HepG2 (cell line): Measurements from ENCODE around the gene CSNK1D. TPM values are rescaled to one million over a fixed set of nuclear protein-coding genes. Genes with fewer than 3 reads are reported as not detected.
A peak's percentile ranks its signal among the peaks of the same experiment; 100 is the strongest.

Source experiments
- AGO2 ChIP-seq: fragments of 200-400 bp; formaldehyde crosslinking; optimal IDR thresholded peaks from 2 replicates; pipeline ENCODE3; 2017; ENCODE audit warnings: mild to moderate bottlenecking, low read depth, low read length, moderate library complexity
- ARNT2 ChIP-seq: sonication (generic); formaldehyde crosslinking; IDR thresholded peaks from 2 replicates; pipeline ENCODE4 v1.8.0; 2022; ENCODE audit warnings: mild to moderate bottlenecking, low read depth, missing genetic modification reagents, moderate library complexity
- GFI1 ChIP-seq: sonication (generic); formaldehyde crosslinking; IDR thresholded peaks from 2 replicates; pipeline ENCODE4 v1.5.0; 2020; ENCODE audit warnings: missing genetic modification reagents, mild to moderate bottlenecking, borderline replicate concordance
- HOXA7 ChIP-seq: sonication (generic); formaldehyde crosslinking; IDR thresholded peaks from 2 replicates; pipeline ENCODE4 v1.8.1; 2022; ENCODE audit warnings: mild to moderate bottlenecking, missing genetic modification reagents, moderate library complexity
- KAT7 ChIP-seq: IDR thresholded peaks from 2 replicates; pipeline ENCODE4 v1.6.1; 2018; ENCODE audit warnings: borderline replicate concordance, missing compliant biosample characterization
- KAT8 ChIP-seq: IDR thresholded peaks from 2 replicates; pipeline ENCODE4 v1.6.1; 2016; ENCODE audit warnings: missing genetic modification reagents, missing compliant biosample characterization
- KMT2B ChIP-seq: IDR thresholded peaks from 2 replicates; pipeline ENCODE4 v1.6.1; 2016; ENCODE audit warnings: missing genetic modification reagents, missing compliant biosample characterization
- LCORL ChIP-seq, 2 experiments: fragments of 450-650 bp in 1 of 2; sonication (generic) in 1 of 2; formaldehyde crosslinking in 1 of 2; IDR thresholded peaks; 2 replicates each; pipeline versions ENCODE4 v1.5.0 to v1.6.1; 2017 to 2020; ENCODE audit warnings: antibody characterized with exemption in 1 of 2, missing genetic modification reagents in 1 of 2
- MATR3 ChIP-seq: sonication (generic); formaldehyde crosslinking; IDR thresholded peaks from 2 replicates; pipeline ENCODE4 v1.4.0; 2020; ENCODE audit warnings: missing genetic modification reagents
- TBX2 ChIP-seq: sonication (generic); formaldehyde crosslinking; IDR thresholded peaks from 2 replicates; pipeline ENCODE4 v1.5.0; 2020; ENCODE audit warnings: missing genetic modification reagents, mild to moderate bottlenecking, borderline replicate concordance
- TCF7 ChIP-seq: sonication (generic); IDR thresholded peaks from 2 replicates; pipeline ENCODE4 v1.6.1; 2016; ENCODE audit warnings: antibody characterized with exemption, low read depth
- ZNF264 ChIP-seq: sonication (generic); formaldehyde crosslinking; IDR thresholded peaks from 2 replicates; pipeline ENCODE4 v1.4.0; 2020; ENCODE audit warnings: missing genetic modification reagents
- ZNF367 ChIP-seq: sonication (generic); formaldehyde crosslinking; IDR thresholded peaks from 2 replicates; pipeline ENCODE4 v1.4.0; 2020; ENCODE audit warnings: missing genetic modification reagents, borderline replicate concordance
- ZNF44 ChIP-seq: sonication (generic); formaldehyde crosslinking; IDR thresholded peaks from 2 replicates; pipeline ENCODE4 v1.5.1; 2020; ENCODE audit warnings: mild to moderate bottlenecking, missing genetic modification reagents
- ZNF484 ChIP-seq: sonication (generic); formaldehyde crosslinking; IDR thresholded peaks from 2 replicates; pipeline ENCODE4 v1.5.1; 2020; ENCODE audit warnings: mild to moderate bottlenecking, low read depth, missing genetic modification reagents, borderline replicate concordance
- polyA plus RNA-seq, 8 experiments: library from polyadenylated mRNA; depleted of rRNA in 3 of 8; stranded (reverse) in 7 of 8; unstranded in 1 of 8; fragments of >200 nt; fragmentation: Illumina TruSeq in 4 of 8; extraction: Trizol in 4 of 8; gene quantifications; 2 replicates each; pipeline versions ENCODE4 v1.2.1 to v1.2.3, GENCODE V29; 2011 to 2016; ENCODE audit warnings: low read depth in 4 of 8, missing spikeins in 1 of 8, mixed read lengths in 1 of 8; ENCODE audit not compliant: insufficient read depth in 1 of 8
- total RNA-seq, 5 experiments: library from RNA; depleted of rRNA; stranded (reverse); fragments of >200 nt; fragmentation: Illumina TruSeq; extraction: Trizol; gene quantifications; 2 replicates each; pipeline ENCODE4 v1.2.3, GENCODE V29; 2016; ENCODE audit warnings: low read depth in 1 of 5
- TF ChIP-seq, protein P1 (sequence below): IDR thresholded peaks from 2 replicates; pipeline ENCODE4 v1.6.1; 2016
- TF ChIP-seq, protein P2 (sequence below): sonication (generic); formaldehyde crosslinking; IDR thresholded peaks from 2 replicates; pipeline ENCODE4 v1.8.0; 2022; ENCODE audit warnings: mild to moderate bottlenecking, missing genetic modification reagents; ENCODE audit not compliant: insufficient replicate concordance
- TF ChIP-seq, protein P3 (sequence below): IDR thresholded peaks from 2 replicates; pipeline ENCODE4 v1.6.1; 2018; ENCODE audit warnings: missing genetic modification reagents, mild to moderate bottlenecking, missing compliant biosample characterization
- TF ChIP-seq, protein P4 (sequence below): sonication (generic); formaldehyde crosslinking; IDR thresholded peaks from 2 replicates; pipeline ENCODE4 v1.5.0; 2020; ENCODE audit warnings: missing genetic modification reagents
- TF ChIP-seq, protein P5 (sequence below): sonication (generic); formaldehyde crosslinking; IDR thresholded peaks from 2 replicates; pipeline ENCODE4 v1.8.1; 2022; ENCODE audit warnings: mild to moderate bottlenecking, missing genetic modification reagents

The CSNK1D gene
- total and polyA plus RNA-seq, 2 of the 13 experiments (the other 11 are each of a cell fraction or from before 2014, with no cell fraction given): 31.5 to 128 TPM

DNA sequence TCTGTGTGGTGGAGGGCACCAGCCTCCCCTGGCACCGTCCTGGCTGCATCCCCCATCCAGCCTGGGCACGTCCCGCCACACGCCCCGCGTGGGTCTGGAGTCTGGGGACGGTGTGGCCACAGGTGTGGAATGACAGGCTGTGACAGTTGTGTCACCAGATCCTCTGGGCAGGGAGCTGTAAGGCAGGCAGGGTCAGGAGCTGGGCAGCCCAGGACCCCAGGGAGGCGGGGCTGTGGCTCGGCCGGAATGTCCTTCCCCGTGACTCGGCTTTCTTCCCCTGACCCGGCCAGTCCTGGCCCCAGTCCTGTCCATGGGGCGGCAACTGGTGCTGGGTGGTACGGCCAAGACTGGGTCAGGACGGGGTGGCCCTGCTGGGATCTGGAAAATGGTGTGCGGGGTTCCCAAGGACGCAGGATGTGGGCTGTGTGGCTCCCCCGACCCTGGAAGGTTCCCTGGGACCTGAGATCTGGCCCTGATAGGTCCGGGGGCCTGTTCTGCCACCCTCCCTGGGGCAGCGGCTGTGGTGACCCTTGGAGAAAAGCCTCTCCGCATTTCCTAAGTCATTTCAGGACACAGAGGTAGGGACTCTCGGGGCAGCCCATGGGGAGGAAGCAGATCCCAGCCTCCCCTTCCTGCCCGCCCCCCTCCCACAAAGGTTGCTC lies 48.0 kb downstream of the CSNK1D start (continued):
- TF ChIP-seq TCF7: no peak
- TF ChIP-seq, protein P1, sequence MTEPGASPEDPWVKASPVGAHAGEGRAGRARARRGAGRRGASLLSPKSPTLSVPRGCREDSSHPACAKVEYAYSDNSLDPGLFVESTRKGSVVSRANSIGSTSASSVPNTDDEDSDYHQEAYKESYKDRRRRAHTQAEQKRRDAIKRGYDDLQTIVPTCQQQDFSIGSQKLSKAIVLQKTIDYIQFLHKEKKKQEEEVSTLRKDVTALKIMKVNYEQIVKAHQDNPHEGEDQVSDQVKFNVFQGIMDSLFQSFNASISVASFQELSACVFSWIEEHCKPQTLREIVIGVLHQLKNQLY (CRISPR knock-in tag): no peak
- TF ChIP-seq ZNF484 (CRISPR knock-in tag): no peak
- TF ChIP-seq, protein P2, sequence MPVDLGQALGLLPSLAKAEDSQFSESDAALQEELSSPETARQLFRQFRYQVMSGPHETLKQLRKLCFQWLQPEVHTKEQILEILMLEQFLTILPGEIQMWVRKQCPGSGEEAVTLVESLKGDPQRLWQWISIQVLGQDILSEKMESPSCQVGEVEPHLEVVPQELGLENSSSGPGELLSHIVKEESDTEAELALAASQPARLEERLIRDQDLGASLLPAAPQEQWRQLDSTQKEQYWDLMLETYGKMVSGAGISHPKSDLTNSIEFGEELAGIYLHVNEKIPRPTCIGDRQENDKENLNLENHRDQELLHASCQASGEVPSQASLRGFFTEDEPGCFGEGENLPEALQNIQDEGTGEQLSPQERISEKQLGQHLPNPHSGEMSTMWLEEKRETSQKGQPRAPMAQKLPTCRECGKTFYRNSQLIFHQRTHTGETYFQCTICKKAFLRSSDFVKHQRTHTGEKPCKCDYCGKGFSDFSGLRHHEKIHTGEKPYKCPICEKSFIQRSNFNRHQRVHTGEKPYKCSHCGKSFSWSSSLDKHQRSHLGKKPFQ (CRISPR knock-in tag): peak; percentile 58
- TF ChIP-seq, protein P3, sequence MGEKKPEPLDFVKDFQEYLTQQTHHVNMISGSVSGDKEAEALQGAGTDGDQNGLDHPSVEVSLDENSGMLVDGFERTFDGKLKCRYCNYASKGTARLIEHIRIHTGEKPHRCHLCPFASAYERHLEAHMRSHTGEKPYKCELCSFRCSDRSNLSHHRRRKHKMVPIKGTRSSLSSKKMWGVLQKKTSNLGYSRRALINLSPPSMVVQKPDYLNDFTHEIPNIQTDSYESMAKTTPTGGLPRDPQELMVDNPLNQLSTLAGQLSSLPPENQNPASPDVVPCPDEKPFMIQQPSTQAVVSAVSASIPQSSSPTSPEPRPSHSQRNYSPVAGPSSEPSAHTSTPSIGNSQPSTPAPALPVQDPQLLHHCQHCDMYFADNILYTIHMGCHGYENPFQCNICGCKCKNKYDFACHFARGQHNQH: 0 out of 2 replicates have a peak, but pooled peaks have one; percentile 42
- no peak for TF ChIP-seq HOXA7 (CRISPR knock-in tag)
- peak; percentile 49 for TF ChIP-seq AGO2
- no peak for TF ChIP-seq LCORL (IDR thresholded peaks at IDR 0.05)
- peak; percentile 43; the same call in 1 of the 2 replicates for TF ChIP-seq LCORL (CRISPR knock-in tag; IDR thresholded peaks at IDR 0.05)
- TF ChIP-seq GFI1 (CRISPR knock-in tag): no peak
- peak; percentile 33; the same call in 1 of the 2 replicates for TF ChIP-seq KMT2B (CRISPR knock-in tag)
- TF ChIP-seq, protein P4, sequence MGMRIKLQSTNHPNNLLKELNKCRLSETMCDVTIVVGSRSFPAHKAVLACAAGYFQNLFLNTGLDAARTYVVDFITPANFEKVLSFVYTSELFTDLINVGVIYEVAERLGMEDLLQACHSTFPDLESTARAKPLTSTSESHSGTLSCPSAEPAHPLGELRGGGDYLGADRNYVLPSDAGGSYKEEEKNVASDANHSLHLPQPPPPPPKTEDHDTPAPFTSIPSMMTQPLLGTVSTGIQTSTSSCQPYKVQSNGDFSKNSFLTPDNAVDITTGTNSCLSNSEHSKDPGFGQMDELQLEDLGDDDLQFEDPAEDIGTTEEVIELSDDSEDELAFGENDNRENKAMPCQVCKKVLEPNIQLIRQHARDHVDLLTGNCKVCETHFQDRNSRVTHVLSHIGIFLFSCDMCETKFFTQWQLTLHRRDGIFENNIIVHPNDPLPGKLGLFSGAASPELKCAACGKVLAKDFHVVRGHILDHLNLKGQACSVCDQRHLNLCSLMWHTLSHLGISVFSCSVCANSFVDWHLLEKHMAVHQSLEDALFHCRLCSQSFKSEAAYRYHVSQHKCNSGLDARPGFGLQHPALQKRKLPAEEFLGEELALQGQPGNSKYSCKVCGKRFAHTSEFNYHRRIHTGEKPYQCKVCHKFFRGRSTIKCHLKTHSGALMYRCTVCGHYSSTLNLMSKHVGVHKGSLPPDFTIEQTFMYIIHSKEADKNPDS (CRISPR knock-in tag): no peak
- TF ChIP-seq TBX2 (CRISPR knock-in tag): peak; percentile 47
- no peak for TF ChIP-seq ZNF367
- TF ChIP-seq, protein P5, sequence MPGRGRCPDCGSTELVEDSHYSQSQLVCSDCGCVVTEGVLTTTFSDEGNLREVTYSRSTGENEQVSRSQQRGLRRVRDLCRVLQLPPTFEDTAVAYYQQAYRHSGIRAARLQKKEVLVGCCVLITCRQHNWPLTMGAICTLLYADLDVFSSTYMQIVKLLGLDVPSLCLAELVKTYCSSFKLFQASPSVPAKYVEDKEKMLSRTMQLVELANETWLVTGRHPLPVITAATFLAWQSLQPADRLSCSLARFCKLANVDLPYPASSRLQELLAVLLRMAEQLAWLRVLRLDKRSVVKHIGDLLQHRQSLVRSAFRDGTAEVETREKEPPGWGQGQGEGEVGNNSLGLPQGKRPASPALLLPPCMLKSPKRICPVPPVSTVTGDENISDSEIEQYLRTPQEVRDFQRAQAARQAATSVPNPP (CRISPR knock-in tag): no peak
- peak; percentile 45 for TF ChIP-seq KAT8 (CRISPR knock-in tag)
- peak; percentile 41; the same call in 1 of the 2 replicates for TF ChIP-seq MATR3 (CRISPR knock-in tag)
- 0 out of 2 replicates have a peak, but pooled peaks have one; percentile 60 for TF ChIP-seq ZNF44
- 0 out of 2 replicates have a peak, but pooled peaks have one; percentile 15 for TF ChIP-seq ZNF264
- TF ChIP-seq ARNT2 (CRISPR knock-in tag): 0 out of 2 replicates have a peak, but pooled peaks have one; percentile 22
- TF ChIP-seq KAT7: peak; percentile 46; the same call in 1 of the 2 replicates
